ENCODE measurements around the gene TBC1D22B. TPM values are rescaled to one million over a fixed set of nuclear protein-coding genes. Genes with fewer than 3 reads are reported as not detected.

Gene TBC1D22B
- total and polyA plus RNA-seq, 9 of the 15 experiments (the other 6 are each of a cell fraction or from before 2014, with no cell fraction given): 4.8 to 24.2 (median 13.5) TPM

DNA sequence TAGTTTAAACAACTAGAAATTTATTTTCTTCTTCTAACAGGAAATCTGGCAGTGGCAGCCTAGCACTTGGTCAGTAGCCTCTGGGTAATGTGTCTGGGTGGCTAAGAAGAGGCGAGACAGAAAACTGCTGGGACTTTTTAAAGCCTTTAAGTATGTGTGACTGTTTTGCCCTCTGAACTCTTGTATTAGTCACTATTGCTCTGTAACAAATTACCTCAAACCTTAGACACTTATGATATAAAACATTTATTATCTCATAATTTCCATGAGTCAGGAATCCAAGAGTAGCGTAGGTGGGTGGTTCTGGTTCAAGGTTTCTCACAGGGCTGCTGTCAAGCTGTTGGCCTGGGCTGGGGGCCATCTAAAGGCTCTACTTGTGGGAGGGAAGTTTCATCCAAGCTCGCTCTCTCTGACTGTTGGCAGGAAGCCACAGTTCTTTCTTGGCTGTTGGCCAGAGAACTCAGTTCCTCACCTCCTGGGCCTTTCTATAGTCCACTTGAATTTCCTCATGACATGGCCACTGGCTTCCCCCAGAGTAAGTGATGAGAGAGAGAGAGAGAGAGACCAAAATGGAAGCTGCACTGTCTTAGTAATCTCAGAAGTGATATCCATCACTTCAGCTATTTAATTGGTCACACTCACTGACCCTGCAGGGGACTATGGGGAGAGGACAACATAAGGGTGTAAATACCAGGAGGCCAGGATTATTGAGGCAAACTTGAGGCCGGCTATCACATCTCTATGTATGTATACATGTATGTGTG is 17.4 kb upstream of the TBC1D22B start (continued):
- TF ChIP-seq, protein P1, sequence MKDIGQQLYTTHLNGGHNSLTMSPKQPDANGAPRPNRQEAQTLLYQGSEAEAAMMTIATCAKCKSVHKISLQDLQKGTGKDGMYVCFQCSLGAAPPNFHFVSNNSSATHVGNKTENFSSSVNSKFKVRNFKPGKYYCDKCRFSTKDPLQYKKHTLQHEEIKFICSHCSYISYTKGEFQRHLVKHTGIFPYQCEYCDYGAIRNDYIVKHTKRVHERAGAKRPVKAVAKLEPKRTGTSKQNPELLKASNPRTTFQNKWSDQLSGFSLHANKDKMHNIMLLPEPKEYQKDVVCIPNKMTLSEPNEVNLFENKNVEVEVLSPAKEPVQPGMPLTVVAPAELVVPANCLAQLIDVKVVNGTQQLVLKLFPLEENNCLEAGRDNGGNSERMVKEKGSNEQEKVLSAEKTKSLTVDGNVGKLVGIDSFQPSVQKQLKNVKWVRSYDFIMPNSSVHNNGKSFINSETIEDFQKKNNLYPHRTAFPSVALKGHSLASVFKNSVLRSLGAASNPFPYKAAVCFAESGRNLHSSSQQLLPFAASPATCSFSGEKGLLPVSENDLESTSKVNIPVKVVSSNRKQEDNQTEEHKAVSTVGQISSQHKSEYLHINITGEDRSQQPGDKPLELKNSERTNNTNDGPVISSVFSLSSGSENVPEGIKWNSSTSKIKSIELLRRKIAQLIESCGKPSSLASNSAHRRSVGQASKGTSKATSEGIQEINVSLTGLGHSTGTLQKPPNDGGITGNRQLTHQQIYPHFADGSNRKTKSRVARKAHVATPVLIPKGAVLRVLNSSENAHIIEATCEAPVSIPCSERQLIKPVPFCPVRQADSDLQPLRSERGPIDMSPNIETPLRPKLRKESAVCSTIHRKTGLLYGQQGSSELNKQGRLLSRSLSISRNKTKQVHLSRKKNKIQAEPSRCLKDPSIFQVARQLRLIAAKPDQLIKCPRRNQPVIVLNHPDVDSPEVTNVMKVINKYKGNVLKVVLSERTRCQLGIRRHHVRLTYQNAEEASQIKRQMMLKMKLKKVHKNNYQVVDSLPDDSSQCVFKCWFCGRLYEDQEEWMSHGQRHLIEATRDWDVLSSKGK (CRISPR knock-in tag; IDR thresholded peaks at IDR 0.05): no peak
- TF ChIP-seq HIVEP1 (CRISPR knock-in tag; IDR thresholded peaks at IDR 0.05) (0 out of 2 replicates have a peak, but pooled peaks have one; percentile 36), SRSF1 (IDR thresholded peaks at IDR 0.05; ENCODE audit: low read depth, low read length) (no peak), NR3C1 (CRISPR knock-in tag; IDR thresholded peaks at IDR 0.05) (no peak), STAG1 (CRISPR knock-in tag; IDR thresholded peaks at IDR 0.05; ENCODE audit: borderline replicate concordance) (no peak), ESRRA (IDR thresholded peaks at IDR 0.05; ENCODE audit: borderline replicate concordance, low read depth) (peak; percentile 48; the same call in 1 of the 2 replicates), CHCHD3 (CRISPR knock-in tag; IDR thresholded peaks at IDR 0.05) (no peak), RBM14 (IDR thresholded peaks at IDR 0.05; ENCODE audit: borderline replicate concordance, insufficient read depth, low read depth, low read length) (no peak)
- TF ChIP-seq, protein P2, sequence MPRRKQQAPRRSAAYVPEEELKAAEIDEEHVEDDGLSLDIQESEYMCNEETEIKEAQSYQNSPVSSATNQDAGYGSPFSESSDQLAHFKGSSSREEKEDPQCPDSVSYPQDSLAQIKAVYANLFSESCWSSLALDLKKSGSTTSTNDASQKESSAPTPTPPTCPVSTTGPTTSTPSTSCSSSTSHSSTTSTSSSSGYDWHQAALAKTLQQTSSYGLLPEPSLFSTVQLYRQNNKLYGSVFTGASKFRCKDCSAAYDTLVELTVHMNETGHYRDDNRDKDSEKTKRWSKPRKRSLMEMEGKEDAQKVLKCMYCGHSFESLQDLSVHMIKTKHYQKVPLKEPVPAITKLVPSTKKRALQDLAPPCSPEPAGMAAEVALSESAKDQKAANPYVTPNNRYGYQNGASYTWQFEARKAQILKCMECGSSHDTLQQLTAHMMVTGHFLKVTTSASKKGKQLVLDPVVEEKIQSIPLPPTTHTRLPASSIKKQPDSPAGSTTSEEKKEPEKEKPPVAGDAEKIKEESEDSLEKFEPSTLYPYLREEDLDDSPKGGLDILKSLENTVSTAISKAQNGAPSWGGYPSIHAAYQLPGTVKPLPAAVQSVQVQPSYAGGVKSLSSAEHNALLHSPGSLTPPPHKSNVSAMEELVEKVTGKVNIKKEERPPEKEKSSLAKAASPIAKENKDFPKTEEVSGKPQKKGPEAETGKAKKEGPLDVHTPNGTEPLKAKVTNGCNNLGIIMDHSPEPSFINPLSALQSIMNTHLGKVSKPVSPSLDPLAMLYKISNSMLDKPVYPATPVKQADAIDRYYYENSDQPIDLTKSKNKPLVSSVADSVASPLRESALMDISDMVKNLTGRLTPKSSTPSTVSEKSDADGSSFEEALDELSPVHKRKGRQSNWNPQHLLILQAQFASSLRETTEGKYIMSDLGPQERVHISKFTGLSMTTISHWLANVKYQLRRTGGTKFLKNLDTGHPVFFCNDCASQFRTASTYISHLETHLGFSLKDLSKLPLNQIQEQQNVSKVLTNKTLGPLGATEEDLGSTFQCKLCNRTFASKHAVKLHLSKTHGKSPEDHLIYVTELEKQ (CRISPR knock-in tag; IDR thresholded peaks at IDR 0.05): peak; percentile 9; the same call in 1 of the 2 replicates
- TF ChIP-seq, protein P3, sequence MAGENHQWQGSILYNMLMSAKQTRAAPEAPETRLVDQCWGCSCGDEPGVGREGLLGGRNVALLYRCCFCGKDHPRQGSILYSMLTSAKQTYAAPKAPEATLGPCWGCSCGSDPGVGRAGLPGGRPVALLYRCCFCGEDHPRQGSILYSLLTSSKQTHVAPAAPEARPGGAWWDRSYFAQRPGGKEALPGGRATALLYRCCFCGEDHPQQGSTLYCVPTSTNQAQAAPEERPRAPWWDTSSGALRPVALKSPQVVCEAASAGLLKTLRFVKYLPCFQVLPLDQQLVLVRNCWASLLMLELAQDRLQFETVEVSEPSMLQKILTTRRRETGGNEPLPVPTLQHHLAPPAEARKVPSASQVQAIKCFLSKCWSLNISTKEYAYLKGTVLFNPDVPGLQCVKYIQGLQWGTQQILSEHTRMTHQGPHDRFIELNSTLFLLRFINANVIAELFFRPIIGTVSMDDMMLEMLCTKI (IDR thresholded peaks at IDR 0.05; ENCODE audit: partially characterized antibody): no peak
